Gastrocnemius medialis (tissue), 4 donors: ENCODE data around the gene FIZ1. TPM values are rescaled to one million over a fixed set of nuclear protein-coding genes. Genes with fewer than 3 reads are reported as not detected.

Experiments
- ATAC-seq, 2 donors: fragments of 150-250 bp; one replicate each; pipeline ENCODE4 v1.9.1; 2016
- DNase-seq, 2 donors: peaks; one replicate each; pipeline ENCODE4 v3.0.0-alpha.2; 2019
- H3K27ac ChIP-seq, 4 donors: fragments of 200-600 bp; sonication (generic); 1 replicate in 1 of 4; 2 replicates in 3 of 4; pipeline ENCODE4 v1.5.1; 2016 to 2018; ENCODE audit warnings: mild to moderate bottlenecking in 2 of 4, moderate library complexity in 1 of 4
- H3K27me3 ChIP-seq, 3 donors: fragments of 200-600 bp; sonication (generic) in 2 of 3; 1 replicate in 1 of 3; 2 replicates in 2 of 3; pipeline versions ENCODE4 v1.5.1 to v1.6.0; 2016 to 2019; ENCODE audit warnings: mild to moderate bottlenecking in 1 of 3, moderate library complexity in 1 of 3
- H3K36me3 ChIP-seq, 2 donors: fragments of 200-600 bp; sonication (generic) in 1 of 2; one replicate each; pipeline ENCODE4 v1.5.1; 2017 to 2018
- H3K4me1 ChIP-seq, 2 donors: fragments of 200-600 bp; sonication (generic) in 1 of 2; one replicate each; pipeline ENCODE4 v1.5.1; 2016 to 2017; ENCODE audit warnings: mild to moderate bottlenecking in 2 of 2
- H3K4me3 ChIP-seq, 4 donors: fragments of 200-600 bp; sonication (generic) in 3 of 4; 1 replicate in 1 of 4; 2 replicates in 3 of 4; pipeline ENCODE4 v1.5.1; 2016 to 2019; ENCODE audit warnings: mild to moderate bottlenecking in 2 of 4
- H3K9me3 ChIP-seq, 3 donors: fragments of 200-600 bp; sonication (generic) in 2 of 3; 1 replicate in 1 of 3; 2 replicates in 2 of 3; pipeline ENCODE4 v1.5.1; 2016 to 2019
- CTCF ChIP-seq, 5 experiments: fragments of 450-650 bp in 3 of 5; fragments of 200-600 bp in 2 of 5; sonication (generic) in 2 of 5; IDR thresholded peaks in 4 of 5; conservative IDR thresholded peaks in 1 of 5; 1 replicate in 4 of 5; 2 replicates in 1 of 5; pipeline ENCODE4 v1.5.1; 2016 to 2019; ENCODE audit warnings: antibody characterized with exemption in 5 of 5, mild to moderate bottlenecking in 3 of 5, moderate library complexity in 3 of 5
- POLR2A ChIP-seq, 2 donors: fragments of 450-650 bp; IDR thresholded peaks; one replicate each; pipeline ENCODE4 v1.6.1; 2017; ENCODE audit warnings: antibody characterized with exemption in 2 of 2, mild to moderate bottlenecking in 2 of 2, moderate library complexity in 2 of 2
- in situ Hi-C, 4 donors: fragments of 200-750 bp; cut with MboI; loops; one replicate each; pipeline versions ENCODE4 v1.15.0 to v1.8.0; 2017; ENCODE audit warnings: low sequenced_read_pairs in 4 of 4
- intact Hi-C: fragments of 100-400 bp; cut with DNase I; formaldehyde crosslinking; loops from one replicate; pipeline ENCODE4 v1.15.1; 2023; ENCODE audit warnings: low total_unique reads
- total RNA-seq, 4 donors: library from RNA; depleted of rRNA; stranded (reverse); fragments of >200 nt; gene quantifications; one replicate each; pipeline versions ENCODE4 v1.1.0 to v1.2.3, GENCODE V29; 2016

Gene FIZ1
- total RNA-seq, 4 donors from 2014 or later: 6.8 to 11.2 (median 7.4) TPM

GRCh38 chr19:55598034-55598433 is 1.3 kb downstream of the FIZ1 start:
- intact Hi-C loops: loop anchor here (2.0 to 5.0 kb wide), 6 partner anchors 17 to 451 kb away; partner anchors contain the start of genes TNNT1, ZNF579 and ZNF628

GRCh38 chr19:55597501-55597921 is 1.8 kb downstream of the FIZ1 start:
- Histone ChIP-seq H3K36me3 (peaks cover 0 to 10% of the 10 kb centered on the region in 2 donors), H3K4me1 (peaks cover 13 to 23% of the 10 kb centered on the region in 2 donors), H3K4me3 (no peak overlapping the region), H3K27ac (peak overlapping the region in 3 of 4 donors; percentile 97 to 100 (median 100)), H3K27me3 (no peaks in the 10 kb centered on the region), H3K9me3 (no peaks in the 10 kb centered on the region)
- no peak for DNase-seq
- TF ChIP-seq CTCF (IDR thresholded peaks at IDR 0.05 in 4 of 5, conservative IDR thresholded peaks at IDR 0.05 in 1 of 5) (no peak), POLR2A (IDR thresholded peaks at IDR 0.05) (no peak)
- in situ Hi-C loops: loop anchor here in 1 of 4 donors (5.0 kb wide), 1 partner anchor 50 kb away; the partner anchor contains the start of gene SBK3
- no peak for ATAC-seq
- intact Hi-C loops: loop anchor here (5.0 kb wide), 3 partner anchors 35 to 450 kb away; partner anchors contain the start of gene TNNT1

More at GRCh38 chr19:55598034-55598433, 1.3 kb downstream of the FIZ1 start:
- DNase-seq (no peak), ATAC-seq (no peak)
- Histone ChIP-seq H3K4me3 (no peak overlapping the region), H3K9me3 (no peaks in the 10 kb centered on the region), H3K36me3 (peaks cover 0 to 10% of the 10 kb centered on the region in 2 donors), H3K4me1 (peaks cover 13 to 23% of the 10 kb centered on the region in 2 donors), H3K27ac (peak overlapping the region; percentile 97 to 100 (median 98)), H3K27me3 (no peaks in the 10 kb centered on the region)
- in situ Hi-C loops: loop anchor here in 1 of 4 donors (5.0 kb wide), 1 partner anchor 51 kb away; the partner anchor contains the start of gene SBK3
- TF ChIP-seq POLR2A (IDR thresholded peaks at IDR 0.05): no peak
- TF ChIP-seq CTCF (IDR thresholded peaks at IDR 0.05 in 4 of 5, conservative IDR thresholded peaks at IDR 0.05 in 1 of 5): no peak

GRCh38 chr19:55596304-55596703 is 3.0 kb downstream of the FIZ1 start:
- no peak for TF ChIP-seq POLR2A (IDR thresholded peaks at IDR 0.05)
- TF ChIP-seq CTCF (IDR thresholded peaks at IDR 0.05 in 4 of 5, conservative IDR thresholded peaks at IDR 0.05 in 1 of 5): no peak
- Histone ChIP-seq H3K4me3 (no peak overlapping the region), H3K36me3 (peaks cover 0 to 16% of the 10 kb centered on the region in 2 donors), H3K27me3 (no peaks in the 10 kb centered on the region), H3K27ac (peak overlapping the region; percentile 78 to 100 (median 98)), H3K4me1 (peaks cover 13 to 21% of the 10 kb centered on the region in 2 donors), H3K9me3 (no peaks in the 10 kb centered on the region)
- intact Hi-C loops: loop anchor here (5.0 kb wide), 3 partner anchors 34 to 449 kb away; partner anchors contain the start of gene TNNT1
- ATAC-seq: no peak
- DNase-seq: no peak
- in situ Hi-C loops: loop anchor here in 1 of 4 donors (5.0 kb wide), 1 partner anchor 49 kb away; the partner anchor contains the start of gene SBK3

GRCh38 chr19:55594996-55595545 is 4.2 kb downstream of the FIZ1 start:
- intact Hi-C loops (loop anchor here (5.0 kb wide), 3 partner anchors 33 to 448 kb away; partner anchors contain the start of gene TNNT1), in situ Hi-C loops (loop anchor here in 1 of 4 donors (5.0 kb wide), 1 partner anchor 48 kb away; the partner anchor contains the start of gene SBK3)
- peak; percentile 31 to 36 for ATAC-seq
- H3K36me3 ChIP-seq: peaks cover 0 to 16% of the 10 kb centered on the region in 2 donors
- peak overlapping the region; percentile 78 to 100 (median 98) for H3K27ac ChIP-seq
- peak; percentile 74 for DNase-seq
- H3K9me3 ChIP-seq: no peaks in the 10 kb centered on the region
- no peak for TF ChIP-seq POLR2A (IDR thresholded peaks at IDR 0.05)
- no peak for TF ChIP-seq CTCF (IDR thresholded peaks at IDR 0.05 in 4 of 5, conservative IDR thresholded peaks at IDR 0.05 in 1 of 5)
- no peak overlapping the region for H3K4me3 ChIP-seq
- no peaks in the 10 kb centered on the region for H3K27me3 ChIP-seq
- H3K4me1 ChIP-seq: peaks cover 7 to 14% of the 10 kb centered on the region in 2 donors
